PC-9 (cell line): ENCODE measurements around the gene MFN1. TPM values are rescaled to one million over a fixed set of nuclear protein-coding genes. Genes with fewer than 3 reads are reported as not detected.

Experiments
- BruUV-seq: library from RNA; stranded (reverse); fragments of 400-500 nt; replicated peaks from 2 replicates; lab custom pipeline; 2021; lab: Mats Ljungman, UMichigan
- CTCF ChIA-PET: fragments of 300-600 bp; sonication (Branson Sonifier 250); formaldehyde crosslinking; loops from one replicate; lab custom pipeline; 2022; ENCODE audit warnings: antibody characterized with exemption; lab: Charles Lee
- POLR2A ChIA-PET: fragments of 300-600 bp; sonication (Branson Sonifier 250); formaldehyde crosslinking; loops from one replicate; lab custom pipeline; 2022; ENCODE audit warnings: antibody characterized with exemption; ENCODE audit not compliant: unreplicated experiment; lab: Charles Lee
- DNase-seq, 2 experiments: peaks; one replicate each; pipeline versions ENCODE4 v3.0.0 to v3.0.0-alpha.2; 2015 to 2022; ENCODE audit warnings: mixed read lengths in 1 of 2
- H2AFZ ChIP-seq: fragments of 200-600 bp; sonication (generic); 2 replicates; pipeline ENCODE4 v1.8.1; 2017; ENCODE audit warnings: antibody characterized with exemption
- H3F3A ChIP-seq: fragments of 200-600 bp; sonication (generic); 2 replicates; pipeline ENCODE4 v1.8.1; 2017; ENCODE audit warnings: antibody characterized with exemption, mild to moderate bottlenecking, low read depth; ENCODE audit not compliant: insufficient read depth
- H3K27ac ChIP-seq: fragments of 200-600 bp; sonication (generic); 2 replicates; pipeline ENCODE4 v1.6.1; 2016; ENCODE audit warnings: mixed run types
- H3K27me3 ChIP-seq: fragments of 200-600 bp; sonication (generic); 2 replicates; pipeline ENCODE4 v1.6.1; 2016; ENCODE audit warnings: low read depth, mixed run types; ENCODE audit not compliant: insufficient read depth
- H3K36me3 ChIP-seq: fragments of 200-600 bp; sonication (generic); 2 replicates; pipeline ENCODE4 v1.6.1; 2016; ENCODE audit warnings: low read depth, mixed run types
- H3K4me1 ChIP-seq: fragments of 200-600 bp; sonication (generic); replicated peaks from 2 replicates; pipeline ENCODE4 v1.6.1; 2016; ENCODE audit warnings: mixed run types; ENCODE audit not compliant: insufficient read depth
- H3K4me2 ChIP-seq: fragments of 200-600 bp; sonication (generic); 2 replicates; pipeline ENCODE4 v1.6.1; 2017; ENCODE audit warnings: mixed run types
- H3K4me3 ChIP-seq: fragments of 200-600 bp; sonication (generic); 2 replicates; pipeline ENCODE4 v1.6.1; 2016; ENCODE audit warnings: mixed run types
- H3K79me2 ChIP-seq: fragments of 200-600 bp; sonication (generic); 2 replicates; pipeline ENCODE4 v1.6.1; 2017; ENCODE audit warnings: low read depth, mixed run types
- H3K9me2 ChIP-seq: fragments of 200-600 bp; sonication (generic); 2 replicates; pipeline ENCODE4 v1.8.1; 2017; ENCODE audit warnings: mild to moderate bottlenecking; ENCODE audit not compliant: insufficient read depth
- H3K9me3 ChIP-seq: fragments of 200-600 bp; sonication (generic); 2 replicates; pipeline ENCODE4 v1.8.1; 2016; ENCODE audit warnings: low read depth; ENCODE audit not compliant: insufficient read depth
- H4K20me1 ChIP-seq: fragments of 200-600 bp; sonication (generic); 2 replicates; pipeline ENCODE4 v1.8.1; 2017; ENCODE audit not compliant: insufficient read depth
- EZH2 ChIP-seq: fragments of 200-600 bp; sonication (generic); IDR thresholded peaks from 2 replicates; pipeline ENCODE4 v1.8.0; 2017; ENCODE audit warnings: antibody characterized with exemption, low read depth
- intact Hi-C: fragments of 100-400 bp; cut with micrococcal nuclease; formaldehyde crosslinking; loops from one replicate; pipeline ENCODE4 v1.10.0; 2022; ENCODE audit not compliant: unreplicated experiment
- total RNA-seq: library from RNA; stranded (reverse); gene quantifications from 2 replicates; pipeline ENCODE4 v1.2.3, GENCODE V29; 2021
- TF ChIP-seq, protein P1 (sequence below): fragments of 200-600 bp; sonication (generic); conservative IDR thresholded peaks from 2 replicates; pipeline ENCODE4 v1.6.1; 2017; ENCODE audit warnings: mixed run types, antibody characterized with exemption, mild to moderate bottlenecking, moderate library complexity

MFN1 gene
- total RNA-seq, 1 experiment from 2014 or later, result 69.1 TPM

DNA sequence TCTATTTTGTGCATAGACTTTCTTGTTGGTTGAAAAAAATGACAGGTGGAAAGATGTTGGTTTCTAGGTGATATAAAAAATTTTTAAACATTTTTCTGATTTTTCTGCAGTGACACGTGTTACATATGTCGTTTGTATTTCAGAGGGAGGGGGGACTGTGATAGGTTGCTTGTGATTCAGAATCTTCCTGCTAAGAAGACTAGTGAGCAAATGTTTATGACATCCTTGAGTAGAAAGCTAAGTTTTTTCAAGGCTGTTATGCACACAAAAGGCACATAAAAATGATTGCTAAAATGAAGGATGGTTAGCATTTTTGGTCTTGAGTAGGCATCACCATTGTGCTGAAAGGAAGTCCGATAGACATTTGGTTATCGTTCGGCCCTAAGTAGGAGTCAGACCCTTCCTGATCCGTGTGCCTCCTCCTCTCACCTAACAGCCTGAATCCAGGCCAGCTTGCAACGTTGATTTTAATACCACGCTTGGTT lies 23.2 kb upstream of the MFN1 start:
- Histone ChIP-seq H3F3A (peaks cover 7% of the 10 kb centered on the region; the same call in 1 of the 2 replicates), H3K27ac (peak overlapping the region; percentile 60; the same call in 1 of the 2 replicates), H3K4me2 (peak overlapping the region; percentile 97), H3K27me3 (no peaks in the 10 kb centered on the region), H3K9me3 (no peaks in the 10 kb centered on the region), H3K4me1 (peaks cover 25% of the 10 kb centered on the region), H4K20me1 (peaks cover 28% of the 10 kb centered on the region), H3K9me2 (no peaks in the 10 kb centered on the region), H3K4me3 (peak overlapping the region; percentile 80), H2AFZ (peak overlapping the region; percentile 96), H3K79me2 (peaks cover 58% of the 10 kb centered on the region), H3K36me3 (peaks cover 33% of the 10 kb centered on the region)
- ChIA-PET POLR2A (interaction anchor here (0.6 kb wide), 1 partner anchor 1837 kb away, joined by 4 read pairs; no protein-coding TSS in a partner anchor), CTCF (no interaction called here)
- TF ChIP-seq EZH2, result no peak
- TF ChIP-seq, protein P1, sequence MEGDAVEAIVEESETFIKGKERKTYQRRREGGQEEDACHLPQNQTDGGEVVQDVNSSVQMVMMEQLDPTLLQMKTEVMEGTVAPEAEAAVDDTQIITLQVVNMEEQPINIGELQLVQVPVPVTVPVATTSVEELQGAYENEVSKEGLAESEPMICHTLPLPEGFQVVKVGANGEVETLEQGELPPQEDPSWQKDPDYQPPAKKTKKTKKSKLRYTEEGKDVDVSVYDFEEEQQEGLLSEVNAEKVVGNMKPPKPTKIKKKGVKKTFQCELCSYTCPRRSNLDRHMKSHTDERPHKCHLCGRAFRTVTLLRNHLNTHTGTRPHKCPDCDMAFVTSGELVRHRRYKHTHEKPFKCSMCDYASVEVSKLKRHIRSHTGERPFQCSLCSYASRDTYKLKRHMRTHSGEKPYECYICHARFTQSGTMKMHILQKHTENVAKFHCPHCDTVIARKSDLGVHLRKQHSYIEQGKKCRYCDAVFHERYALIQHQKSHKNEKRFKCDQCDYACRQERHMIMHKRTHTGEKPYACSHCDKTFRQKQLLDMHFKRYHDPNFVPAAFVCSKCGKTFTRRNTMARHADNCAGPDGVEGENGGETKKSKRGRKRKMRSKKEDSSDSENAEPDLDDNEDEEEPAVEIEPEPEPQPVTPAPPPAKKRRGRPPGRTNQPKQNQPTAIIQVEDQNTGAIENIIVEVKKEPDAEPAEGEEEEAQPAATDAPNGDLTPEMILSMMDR, result no peak
- intact Hi-C loops, result no loop called here
- DNase-seq, result no peak
- TSS peak; percentile 36 for BruUV-seq

DNA sequence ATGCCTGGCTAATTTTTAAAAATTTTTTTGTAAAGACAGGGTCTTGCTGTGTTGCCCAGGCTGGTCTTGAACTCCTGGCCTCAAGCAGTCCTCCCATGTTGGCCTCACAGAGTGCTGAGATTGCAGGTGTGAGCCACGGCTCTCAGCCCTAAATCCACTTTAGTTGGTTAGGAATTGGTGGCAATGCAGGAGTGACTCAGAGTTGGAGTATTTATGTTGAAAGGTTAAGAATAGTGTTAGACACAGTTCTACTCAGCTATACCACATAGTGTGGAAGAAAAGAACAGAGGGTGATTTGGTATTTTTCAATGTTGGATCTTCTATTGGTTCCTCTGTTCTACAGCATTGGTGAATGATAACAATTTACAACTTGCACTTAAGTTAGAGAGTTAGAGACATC lies 17.1 kb upstream of the MFN1 start:
- POLR2A ChIA-PET, result interaction anchor here (0.5 kb wide), 1 partner anchor 144 kb away, joined by 6 read pairs; no protein-coding TSS in a partner anchor
- H3K36me3 ChIP-seq, result peaks cover 72% of the 10 kb centered on the region
- no peaks in the 10 kb centered on the region for H3K27me3 ChIP-seq
- peaks cover 34% of the 10 kb centered on the region for H3K79me2 ChIP-seq
- TF ChIP-seq, protein P1, result no peak
- no peak for TF ChIP-seq EZH2
- H3K4me2 ChIP-seq, result no peak overlapping the region
- H2AFZ ChIP-seq, result no peak overlapping the region
- no TSS peak for BruUV-seq
- no peak for DNase-seq
- peaks cover 10% of the 10 kb centered on the region for H4K20me1 ChIP-seq
- no peak overlapping the region for H3K27ac ChIP-seq
- CTCF ChIA-PET, result no interaction called here
- no peaks in the 10 kb centered on the region for H3K4me1 ChIP-seq
- intact Hi-C loops, result no loop called here
- H3K4me3 ChIP-seq, result no peak overlapping the region
- no peaks in the 10 kb centered on the region for H3K9me2 ChIP-seq
- peaks cover 6% of the 10 kb centered on the region; the same call in 1 of the 2 replicates for H3F3A ChIP-seq
- no peaks in the 10 kb centered on the region for H3K9me3 ChIP-seq

DNA sequence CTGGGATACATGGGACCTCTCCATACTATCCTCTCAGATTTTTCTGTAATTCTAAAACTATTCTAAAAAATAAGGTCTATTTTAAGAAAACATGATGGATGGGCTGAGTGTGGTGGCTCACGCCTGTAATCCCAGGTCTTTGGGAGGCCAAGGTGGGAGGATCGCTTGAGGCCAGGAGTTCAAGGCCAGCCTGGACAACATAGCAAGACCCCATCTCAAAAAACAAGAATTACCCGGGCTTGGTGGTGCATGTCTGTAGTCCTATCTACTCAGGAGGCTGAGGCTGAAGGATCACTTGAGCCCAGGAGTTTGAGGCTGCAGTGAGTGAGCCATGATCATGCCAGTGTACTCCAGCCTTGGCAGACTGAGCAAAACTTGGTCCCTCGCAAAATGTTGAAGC lies 15.3 kb upstream of the MFN1 start:
- Histone ChIP-seq H3K4me1 (no peaks in the 10 kb centered on the region), H3K4me2 (no peak overlapping the region), H3K4me3 (no peak overlapping the region), H4K20me1 (no peaks in the 10 kb centered on the region; the same call in 1 of the 2 replicates), H3K79me2 (peaks cover 16% of the 10 kb centered on the region), H3K27ac (no peak overlapping the region), H2AFZ (no peak overlapping the region), H3F3A (peaks cover 6% of the 10 kb centered on the region; the same call in 1 of the 2 replicates), H3K9me2 (no peaks in the 10 kb centered on the region), H3K27me3 (no peaks in the 10 kb centered on the region), H3K9me3 (no peaks in the 10 kb centered on the region), H3K36me3 (peaks cover 65% of the 10 kb centered on the region)
- intact Hi-C loops, result no loop called here
- DNase-seq, result no peak
- no TSS peak for BruUV-seq
- ChIA-PET POLR2A (no interaction called here), CTCF (no interaction called here)
- no peak for TF ChIP-seq EZH2
- TF ChIP-seq, protein P1, result no peak
